GM20000 (cell line): ENCODE data around the gene U2AF2.

ENCODE experiments used
- DNase-seq: peaks from one replicate; pipeline ENCODE4 v3.0.0; 2012; ENCODE audit warnings: low spot score
- TF ChIP-seq, protein P1 (sequence below): IDR thresholded peaks from 2 replicates; pipeline ENCODE4 v1.5.1; 2012; ENCODE audit warnings: mild to moderate bottlenecking, control low read depth; ENCODE audit errors: extremely low read depth, missing control alignments

The U2AF2 gene

DNA sequence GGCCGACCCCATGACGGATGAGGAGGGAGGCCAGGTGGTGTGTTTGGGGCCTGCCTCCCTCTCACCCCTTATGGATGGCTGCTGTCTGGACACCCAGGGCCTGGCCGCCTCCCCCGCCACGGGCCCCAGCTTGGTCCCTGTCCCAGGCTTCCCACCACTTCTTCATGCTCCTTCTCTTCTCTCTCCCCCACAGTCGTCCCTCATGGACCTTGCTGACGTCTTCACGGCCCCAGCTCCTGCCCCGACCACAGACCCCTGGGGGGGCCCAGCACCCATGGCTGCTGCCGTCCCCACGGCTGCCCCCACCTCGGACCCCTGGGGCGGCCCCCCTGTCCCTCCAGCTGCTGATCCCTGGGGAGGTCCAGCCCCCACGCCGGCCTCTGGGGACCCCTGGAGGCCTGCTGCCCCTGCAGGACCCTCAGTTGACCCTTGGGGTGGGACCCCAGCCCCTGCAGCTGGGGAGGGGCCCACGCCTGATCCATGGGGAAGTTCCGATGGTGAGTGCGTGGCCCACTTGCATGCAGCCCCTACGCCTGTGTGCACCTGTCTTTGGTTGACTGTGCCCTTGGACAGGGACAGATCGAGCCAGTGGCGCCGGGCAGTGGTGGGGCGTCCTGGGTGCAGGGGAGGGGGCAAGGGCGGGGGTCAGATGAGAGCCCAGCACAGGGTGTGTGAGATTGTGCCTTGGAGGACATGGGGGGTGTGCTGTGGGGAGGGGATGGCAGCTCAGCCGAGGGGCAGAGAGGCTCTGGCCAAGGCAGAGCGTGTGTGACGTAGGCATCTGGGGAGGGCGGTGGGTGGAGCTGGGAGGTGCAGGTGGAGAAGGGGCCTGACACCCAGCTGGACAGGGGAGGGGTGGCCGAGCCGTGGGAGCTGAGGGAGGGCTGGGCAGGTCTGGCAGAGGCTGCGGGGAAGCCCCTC, 37.0 kb downstream of the U2AF2 start:
- DNase-seq: no peak
- TF ChIP-seq, protein P1, sequence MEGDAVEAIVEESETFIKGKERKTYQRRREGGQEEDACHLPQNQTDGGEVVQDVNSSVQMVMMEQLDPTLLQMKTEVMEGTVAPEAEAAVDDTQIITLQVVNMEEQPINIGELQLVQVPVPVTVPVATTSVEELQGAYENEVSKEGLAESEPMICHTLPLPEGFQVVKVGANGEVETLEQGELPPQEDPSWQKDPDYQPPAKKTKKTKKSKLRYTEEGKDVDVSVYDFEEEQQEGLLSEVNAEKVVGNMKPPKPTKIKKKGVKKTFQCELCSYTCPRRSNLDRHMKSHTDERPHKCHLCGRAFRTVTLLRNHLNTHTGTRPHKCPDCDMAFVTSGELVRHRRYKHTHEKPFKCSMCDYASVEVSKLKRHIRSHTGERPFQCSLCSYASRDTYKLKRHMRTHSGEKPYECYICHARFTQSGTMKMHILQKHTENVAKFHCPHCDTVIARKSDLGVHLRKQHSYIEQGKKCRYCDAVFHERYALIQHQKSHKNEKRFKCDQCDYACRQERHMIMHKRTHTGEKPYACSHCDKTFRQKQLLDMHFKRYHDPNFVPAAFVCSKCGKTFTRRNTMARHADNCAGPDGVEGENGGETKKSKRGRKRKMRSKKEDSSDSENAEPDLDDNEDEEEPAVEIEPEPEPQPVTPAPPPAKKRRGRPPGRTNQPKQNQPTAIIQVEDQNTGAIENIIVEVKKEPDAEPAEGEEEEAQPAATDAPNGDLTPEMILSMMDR: no peak

DNA sequence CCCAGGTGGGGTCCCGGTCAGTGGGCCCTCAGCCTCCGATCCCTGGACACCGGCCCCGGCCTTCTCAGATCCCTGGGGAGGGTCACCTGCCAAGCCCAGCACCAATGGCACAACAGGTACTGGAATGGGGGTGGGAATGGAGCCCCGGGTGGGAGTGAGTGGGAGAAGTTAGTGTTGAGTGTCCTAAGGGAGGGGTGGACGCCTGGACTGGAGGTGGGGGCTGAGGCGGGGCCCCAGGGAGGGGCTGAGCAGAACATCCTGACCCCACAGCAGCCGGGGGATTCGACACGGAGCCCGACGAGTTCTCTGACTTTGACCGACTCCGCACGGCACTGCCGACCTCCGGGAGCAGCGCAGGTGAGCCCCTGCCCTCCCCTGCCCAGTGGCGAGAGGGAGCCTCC, 37.8 kb downstream of the U2AF2 start:
- no peak for DNase-seq
- TF ChIP-seq, protein P1: no peak

DNA sequence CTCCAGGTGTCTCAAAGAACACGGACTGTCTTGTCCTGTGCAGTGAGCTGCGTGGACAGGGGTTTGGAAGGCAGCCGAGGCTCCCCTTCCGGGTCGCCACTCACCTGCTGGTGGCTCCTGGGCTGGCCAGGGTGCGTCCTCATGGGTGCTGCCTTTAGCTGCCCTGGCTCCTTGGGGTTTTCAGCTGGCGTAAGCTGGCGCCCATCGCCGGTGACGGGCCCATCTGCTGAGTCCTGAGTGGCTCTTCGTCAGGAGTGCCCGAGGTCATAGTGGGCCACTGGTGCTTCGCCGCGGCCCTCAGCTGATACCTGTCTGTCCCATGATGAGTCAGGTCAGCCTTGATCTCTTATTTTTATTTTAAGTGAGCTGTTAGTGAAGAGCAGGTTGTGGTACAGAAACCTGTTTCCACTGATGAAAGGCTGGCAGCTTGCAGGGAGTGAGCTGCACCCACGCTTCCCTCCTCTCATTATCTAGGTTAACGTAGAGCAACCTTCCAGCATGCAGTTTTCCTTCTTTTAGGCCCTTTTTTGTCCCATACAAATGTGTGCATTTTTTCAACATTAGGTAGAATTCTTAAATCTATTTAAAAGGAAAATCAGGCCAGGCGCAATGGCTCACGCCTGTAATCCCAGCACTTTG, 38.6 kb downstream of the U2AF2 start:
- DNase-seq: no peak
- TF ChIP-seq, protein P1: no peak

GRCh38 chr19:55694241-55694655, 39.4 kb downstream of the U2AF2 start:
- DNase-seq: no peak
- TF ChIP-seq, protein P1: no peak

- TF ChIP-seq, protein P1: no peak
- DNase-seq: no peak
These were observed 40.0 kb downstream of the U2AF2 start for GRCh38 chr19:55694656-55695491.

- TF ChIP-seq, protein P1: no peak
- DNase-seq: no peak
These were observed 40.9 kb downstream of the U2AF2 start for GRCh38 chr19:55695511-55696290.
